ENCODE results near the gene HAP1.

GRCh38 chr17:41736983-41737679 is 2.7 kb upstream of the HAP1 start:
- no peak for TF ChIP-seq ZBTB33 (IDR thresholded peaks at IDR 0.05; ENCODE audit: borderline replicate concordance, low read depth)
- no peak for TF ChIP-seq CTCF (IDR thresholded peaks at IDR 0.05)
- TF ChIP-seq TAF1 (IDR thresholded peaks at IDR 0.05; ENCODE audit: borderline replicate concordance, low read depth, low read length): no peak
- no peak for TF ChIP-seq SIN3A (IDR thresholded peaks at IDR 0.05; ENCODE audit: borderline replicate concordance, low read depth, low read length)
- TF ChIP-seq GATA2 (CRISPR knock-in tag; IDR thresholded peaks at IDR 0.05): no peak
- no peak for TF ChIP-seq SMC3 (IDR thresholded peaks at IDR 0.05; ENCODE audit: low read depth, low read length)
- no peak for TF ChIP-seq RAD21 (IDR thresholded peaks at IDR 0.05; ENCODE audit: low read length)

Data from SK-N-SH (cell line).